ENCODE data around the gene AGO1.
"Not testable (repeated sequence)": the region's sequence is repeated elsewhere in the genome, so short reads cannot be mapped to it uniquely, and the experiment has no call there.

Gene AGO1

DNA sequence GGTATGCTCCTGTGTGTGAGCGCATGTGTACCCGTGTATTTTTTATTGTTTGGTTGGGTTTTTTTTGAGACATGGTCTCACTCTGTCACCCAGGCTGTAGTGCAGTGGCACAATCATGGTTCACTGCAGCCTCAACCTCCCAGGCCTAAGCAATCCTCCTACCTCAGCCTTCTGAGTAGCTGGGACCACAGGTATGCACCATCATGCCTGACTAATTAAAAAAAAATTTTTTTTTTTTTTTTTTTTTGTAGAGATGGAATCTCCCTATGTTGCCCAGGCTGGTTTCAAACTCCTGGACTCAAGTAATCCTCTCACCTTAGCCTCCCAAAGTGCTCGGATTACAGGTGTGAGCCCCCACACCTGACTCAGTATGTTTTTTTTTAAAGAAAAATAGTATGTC is 89.6 kb downstream of the AGO1 start:
- not testable (repeated sequence) for DNase-seq (ENCODE audit: low read depth in 2 of 2)

DNA sequence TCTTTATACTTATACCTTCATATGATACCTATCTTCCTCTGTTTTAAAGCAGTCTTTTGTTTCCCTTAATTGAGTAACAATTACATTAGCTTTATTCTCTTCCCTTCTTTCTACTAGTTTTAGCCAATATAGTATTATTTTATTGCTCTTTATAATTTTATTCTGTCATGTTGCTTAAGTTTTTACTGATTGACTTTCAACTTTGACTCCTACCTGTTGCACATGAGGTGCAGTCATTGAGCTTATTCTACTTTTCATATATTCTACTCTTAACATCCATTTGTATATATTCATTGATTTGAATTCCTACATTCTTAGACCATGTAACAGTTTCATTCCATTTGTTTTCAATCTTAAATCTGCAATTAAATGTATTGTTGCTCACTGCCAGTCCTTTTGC is 97.1 kb downstream of the AGO1 start:
- DNase-seq (ENCODE audit: low read depth in 2 of 2): no peak
